AG08395 (cell line): Measurements from ENCODE around the gene GFI1B.
"Not testable (repeated sequence)": the region's sequence is repeated elsewhere in the genome, so short reads cannot be mapped to it uniquely, and the experiment has no call there.

Experiments
- DNase-seq: peaks from one replicate; pipeline ENCODE4 v3.0.0; 2012; ENCODE audit warnings: mixed read lengths, low spot score

Gene GFI1B

DNA sequence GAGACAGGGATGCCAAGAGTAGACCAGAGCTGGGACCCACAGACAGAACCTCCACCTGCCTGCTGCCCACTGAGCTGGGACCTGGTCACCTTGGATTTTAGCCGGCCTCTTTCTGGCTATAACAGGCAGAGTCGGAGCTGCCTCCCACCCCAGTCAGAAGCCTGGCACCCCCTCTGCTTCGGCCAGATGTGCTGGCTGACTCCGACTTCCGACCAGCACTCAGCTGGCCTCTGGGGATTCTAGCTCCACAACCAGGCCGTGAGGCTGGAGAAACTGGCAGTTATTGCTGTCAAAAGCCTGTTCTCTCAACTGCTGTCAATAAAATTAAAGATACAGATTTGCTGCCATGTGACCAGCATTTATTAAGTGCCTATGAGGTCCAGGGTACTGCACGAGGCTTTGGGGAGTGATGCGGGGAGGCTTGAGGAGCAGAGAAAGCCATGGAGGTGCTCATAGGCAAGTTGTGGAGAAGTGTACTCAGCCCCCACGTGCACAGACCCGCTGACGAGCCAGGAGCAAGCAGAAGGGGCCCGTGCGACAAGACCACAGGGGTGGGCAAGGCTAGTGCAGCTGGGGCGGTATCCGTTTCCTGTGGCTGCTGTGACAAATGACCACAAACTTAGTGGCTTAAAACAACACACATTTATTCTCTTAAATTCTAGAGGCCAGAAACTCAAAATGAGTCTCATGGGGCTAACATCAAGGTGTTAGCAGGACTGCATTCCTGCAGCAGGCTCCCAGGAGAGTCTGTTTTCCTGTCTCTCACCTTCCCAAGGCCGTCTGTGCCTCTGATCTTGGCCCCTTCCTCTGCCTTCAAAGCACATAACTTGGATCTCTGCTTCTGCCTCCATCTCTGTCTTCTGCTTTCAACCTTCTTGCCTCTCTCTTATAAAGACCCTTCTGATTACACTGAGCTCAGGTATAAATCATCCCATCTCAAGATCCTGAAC, 13.1 kb downstream of the GFI1B start:
- no peak for DNase-seq

DNA sequence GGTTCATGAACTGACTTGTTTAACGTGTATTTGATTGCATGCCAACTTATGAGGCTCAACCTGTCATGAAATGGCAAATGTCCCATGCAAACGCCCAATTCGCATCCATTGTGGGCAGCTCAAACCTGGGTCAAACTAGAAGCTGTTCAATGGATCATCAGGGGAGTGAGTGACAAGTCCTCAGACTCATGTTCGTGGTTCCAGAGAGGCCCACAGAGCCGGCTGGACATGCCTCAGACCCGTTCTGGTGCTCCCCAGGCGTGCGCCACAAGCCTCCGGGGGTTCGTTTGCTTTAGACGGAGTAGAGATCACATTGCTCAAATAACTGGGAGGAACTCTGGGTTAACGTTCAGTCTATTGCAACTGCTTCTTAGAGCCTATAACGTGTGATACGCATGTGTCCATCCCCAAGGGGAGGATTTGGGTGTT, 15.0 kb downstream of the GFI1B start:
- no peak for DNase-seq

DNA sequence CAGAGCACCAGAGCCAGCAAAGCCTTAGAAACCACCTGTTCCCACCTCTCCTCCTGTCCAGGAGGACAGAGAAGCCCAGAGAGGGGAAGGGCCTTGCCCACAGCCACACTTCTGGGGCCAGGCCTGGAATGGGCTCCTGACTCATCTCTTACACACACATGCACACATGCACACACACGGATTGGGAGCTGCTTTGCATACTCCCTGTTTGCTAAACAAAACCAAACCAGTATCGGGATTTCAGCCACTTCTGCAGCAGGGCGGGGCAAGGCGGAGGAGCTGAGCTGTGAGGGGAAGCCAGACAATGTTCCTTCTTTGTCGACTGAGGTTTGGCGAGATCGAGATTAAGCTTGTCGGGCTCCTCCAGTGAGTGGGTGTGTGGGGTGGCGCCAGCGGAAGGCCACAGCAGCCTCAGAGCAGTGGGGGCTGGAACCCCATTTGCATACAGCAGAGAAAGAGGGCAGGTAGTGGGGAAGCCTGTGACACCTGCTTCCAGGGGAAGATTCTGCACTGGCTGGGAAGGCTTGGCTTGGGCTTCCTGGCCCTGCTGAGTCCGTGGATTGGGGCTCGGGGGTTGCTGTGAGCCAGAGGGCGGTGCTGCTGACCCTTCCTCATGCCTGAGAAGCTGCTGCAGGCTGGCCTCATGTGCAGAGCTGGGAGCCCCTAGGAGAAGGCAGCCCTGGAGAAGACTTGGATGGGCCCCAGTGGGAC, 16.1 kb downstream of the GFI1B start:
- no peak for DNase-seq

DNA sequence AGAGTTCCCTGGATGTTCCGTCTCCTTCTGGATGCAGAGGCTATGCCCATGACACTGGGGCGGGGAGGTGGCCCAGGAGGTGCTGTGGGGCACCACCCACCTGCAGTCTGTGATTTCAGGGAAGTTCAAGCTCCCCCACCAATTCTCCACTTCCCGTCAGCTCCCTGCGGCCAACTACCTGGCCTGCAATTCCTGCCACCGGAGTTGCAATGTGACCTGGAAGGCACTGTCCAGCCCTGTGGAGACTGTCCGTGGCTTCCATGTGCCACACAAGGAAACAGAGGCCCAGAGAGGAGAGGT, 16.6 kb downstream of the GFI1B start:
- no peak for DNase-seq

DNA sequence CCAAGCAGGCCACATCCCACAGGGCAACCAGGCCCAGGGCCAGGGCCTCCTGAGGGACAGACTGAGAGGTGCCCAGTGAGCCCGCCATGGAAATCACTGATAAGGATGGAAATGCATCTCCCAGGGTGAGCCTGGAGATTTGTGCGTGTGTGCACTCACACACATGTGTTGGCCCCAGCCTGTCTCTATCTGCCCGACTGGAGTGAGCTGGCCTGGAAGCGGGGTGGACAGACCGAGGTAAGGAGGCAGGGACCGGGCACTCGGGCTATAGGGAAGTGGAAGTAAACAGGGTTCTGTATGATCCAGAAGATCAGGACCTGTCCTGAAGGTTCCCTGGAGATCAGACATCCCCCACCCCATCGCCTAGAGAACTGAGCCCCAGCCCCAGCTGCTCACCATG, 17.4 kb downstream of the GFI1B start:
- DNase-seq = no peak

DNA sequence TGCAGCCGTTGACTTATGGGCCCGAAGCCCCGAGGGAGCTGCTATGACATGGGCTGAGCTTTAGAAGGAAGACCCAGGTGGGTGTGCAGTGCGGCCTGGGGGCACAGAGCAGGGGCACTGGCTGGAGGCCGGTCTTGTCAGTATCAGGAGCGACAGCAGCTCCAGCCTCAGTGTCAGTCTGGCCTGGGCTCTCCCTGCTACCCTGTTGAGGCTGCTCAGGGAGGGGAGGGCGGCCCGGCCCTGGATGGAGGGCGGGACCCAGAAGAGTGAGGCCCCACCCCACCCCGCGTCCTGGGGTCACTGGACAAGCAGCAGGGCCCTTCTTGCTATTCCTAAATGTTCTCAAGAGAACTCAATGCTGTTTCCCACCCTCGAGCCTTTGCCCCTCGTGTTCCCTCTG, 18.0 kb downstream of the GFI1B start:
- no peak for DNase-seq

DNA sequence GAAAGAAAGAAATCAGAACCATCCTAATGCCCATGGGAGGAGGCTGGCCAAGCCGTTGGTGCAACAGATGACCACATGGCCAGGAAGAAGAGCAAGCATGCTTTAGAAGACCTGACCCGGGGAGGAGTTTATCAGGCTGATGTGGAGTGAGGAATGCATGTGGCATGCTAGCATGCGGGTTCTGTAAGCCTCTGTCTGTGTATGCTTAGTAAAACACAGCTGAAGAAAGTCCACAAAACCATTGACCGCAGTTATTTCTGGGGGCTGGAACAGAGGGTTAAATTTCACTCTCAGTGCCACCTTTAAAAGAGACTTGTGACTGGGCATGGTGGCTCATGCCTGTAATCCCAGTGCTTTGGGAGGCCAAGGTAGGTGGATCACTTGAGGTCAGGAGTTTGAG, 19.1 kb downstream of the GFI1B start:
- peak; percentile 51 for DNase-seq

DNA sequence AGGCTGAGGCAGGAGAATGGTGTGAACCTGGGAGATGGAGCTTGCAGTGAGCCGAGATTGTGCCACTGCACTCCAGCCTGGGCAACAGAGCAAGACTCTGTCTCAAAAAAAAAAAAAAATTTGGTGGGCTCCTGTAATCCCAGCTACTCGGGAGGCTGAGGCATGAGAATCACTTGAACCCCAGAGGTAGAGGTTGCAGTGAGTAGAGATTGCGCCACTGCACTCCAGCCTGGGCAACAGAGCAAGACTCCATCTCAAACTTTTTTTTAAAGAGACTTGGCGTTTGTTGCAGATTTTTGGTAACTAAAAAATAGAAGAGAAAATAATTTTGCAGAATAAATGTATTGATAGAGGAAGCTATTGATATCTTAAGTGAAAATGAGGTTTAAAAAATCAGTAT, 19.7 kb downstream of the GFI1B start:
- not testable (repeated sequence) for DNase-seq

DNA sequence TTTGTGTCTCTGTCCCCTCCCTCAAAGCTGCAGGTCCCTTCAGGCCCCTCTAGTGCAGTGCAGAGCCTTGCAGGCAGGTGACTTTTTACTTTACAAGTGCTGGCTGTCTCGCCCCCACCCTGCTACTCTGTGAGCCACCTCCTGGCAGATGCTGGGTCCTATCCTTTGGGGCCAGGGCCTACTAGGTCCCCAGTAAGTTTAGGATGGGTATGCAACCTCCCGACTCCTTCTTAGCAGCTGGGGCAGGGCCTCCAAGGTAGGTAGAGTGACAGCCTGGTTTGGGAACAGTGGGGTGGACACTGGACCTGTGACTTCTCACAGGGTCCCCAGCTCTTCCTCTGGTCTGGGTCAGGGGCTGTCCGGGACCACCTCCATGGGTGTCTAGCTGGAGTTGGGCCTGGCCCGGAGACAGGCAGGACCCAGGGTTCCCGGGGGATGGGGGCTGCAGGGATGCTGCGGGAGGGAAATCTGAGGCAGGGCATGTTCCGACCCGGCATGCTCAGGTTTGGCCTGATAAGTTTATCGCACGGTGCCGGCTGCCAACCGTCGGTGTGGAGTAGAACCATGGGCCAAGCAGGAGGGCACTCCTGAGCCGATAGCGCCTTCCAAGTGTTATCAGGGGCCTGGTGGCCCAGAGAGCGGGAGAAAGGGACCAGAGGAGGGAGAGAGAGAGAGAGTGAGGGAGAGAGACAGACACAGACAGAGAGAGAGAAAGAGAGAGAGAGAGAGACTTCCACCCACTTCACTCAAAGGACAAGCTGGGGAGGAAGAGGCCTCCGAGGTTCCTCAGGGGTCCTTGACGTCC, 20.5 kb downstream of the GFI1B start:
- DNase-seq = no peak

DNA sequence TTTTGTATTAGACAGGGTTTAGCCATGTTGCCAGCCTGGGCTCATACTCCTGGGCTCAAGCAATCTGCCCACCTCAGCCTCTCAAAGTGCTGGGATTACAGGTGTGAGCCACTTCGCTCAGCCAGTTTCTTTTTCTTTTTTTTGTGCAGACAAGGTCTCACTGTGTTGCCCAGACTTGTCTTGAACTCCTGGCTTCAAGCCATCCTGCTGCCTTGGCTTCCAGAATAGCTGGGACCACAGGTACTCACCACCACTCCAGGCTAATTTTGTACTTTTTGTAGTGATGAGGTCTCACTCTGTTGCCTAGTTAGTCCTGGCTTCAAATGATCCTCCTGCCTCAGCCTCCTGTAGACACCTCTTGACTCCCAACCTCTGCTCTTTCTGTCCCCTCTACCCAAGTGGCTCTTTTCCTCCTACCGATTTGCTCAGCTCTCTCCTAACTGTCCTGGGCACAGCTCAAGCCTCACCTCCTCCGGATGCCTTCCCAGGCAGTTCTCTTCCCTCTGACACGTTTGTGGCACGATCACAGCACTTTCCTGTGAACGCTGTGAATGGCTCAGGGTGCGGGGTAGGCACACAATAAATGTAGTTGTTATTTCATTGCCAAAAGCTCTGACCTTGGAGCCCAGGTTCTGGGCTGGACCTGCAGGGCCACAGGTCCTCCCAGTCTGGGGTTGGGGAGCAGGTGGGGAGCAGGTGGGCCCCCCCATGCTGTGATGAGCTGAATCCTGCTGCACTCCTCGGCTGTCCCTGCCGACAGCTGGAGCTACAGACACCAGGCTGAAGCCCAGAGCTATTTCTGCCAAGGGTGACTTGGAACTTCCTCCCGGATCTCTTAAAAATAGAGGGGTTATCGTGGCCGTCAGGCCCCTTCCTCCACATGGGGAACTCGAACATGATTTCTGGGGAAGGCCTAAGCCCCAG, 23.9 kb downstream of the GFI1B start:
- no peak for DNase-seq

DNA sequence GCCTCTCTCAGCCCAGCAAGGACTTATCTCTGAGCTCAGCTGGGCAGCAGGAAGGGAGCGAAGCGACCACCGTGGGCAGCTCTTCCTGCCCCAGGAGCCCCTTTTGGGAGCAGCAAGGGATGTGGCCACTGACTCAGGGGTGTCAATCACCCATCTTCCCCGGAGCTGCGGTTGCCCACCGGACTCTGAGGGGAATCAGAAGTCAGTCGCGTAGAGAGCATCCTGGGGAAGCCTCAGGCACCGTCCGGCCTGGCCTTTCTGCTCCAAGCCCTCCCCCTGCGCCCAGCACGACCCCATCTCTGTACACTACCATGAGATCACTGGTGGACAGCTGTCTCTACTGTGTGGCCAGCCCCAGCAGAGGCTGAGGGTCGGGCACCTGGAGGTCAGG, 24.6 kb downstream of the GFI1B start:
- DNase-seq = no peak

DNA sequence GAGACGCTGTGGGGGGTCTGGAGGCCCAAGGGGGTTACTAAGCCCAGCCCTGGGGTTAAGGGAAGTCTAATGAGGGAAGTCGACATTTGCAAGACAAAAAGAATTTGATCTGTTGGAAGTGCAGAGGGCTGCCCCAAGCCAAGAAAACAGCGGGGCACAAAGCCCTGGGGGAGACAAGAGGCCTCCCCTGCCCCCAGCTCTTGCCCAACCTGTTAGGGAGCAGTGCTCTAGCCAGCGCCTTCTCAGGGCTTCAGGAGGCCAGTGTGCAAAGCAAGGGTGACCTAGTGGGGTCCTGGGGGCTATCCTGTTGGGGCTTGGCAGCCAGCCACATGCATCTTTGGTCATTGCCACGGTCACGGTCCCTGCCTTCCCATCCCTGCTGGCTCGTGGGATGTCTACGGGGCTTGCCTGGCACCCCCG, 25.2 kb downstream of the GFI1B start:
- no peak for DNase-seq

DNA sequence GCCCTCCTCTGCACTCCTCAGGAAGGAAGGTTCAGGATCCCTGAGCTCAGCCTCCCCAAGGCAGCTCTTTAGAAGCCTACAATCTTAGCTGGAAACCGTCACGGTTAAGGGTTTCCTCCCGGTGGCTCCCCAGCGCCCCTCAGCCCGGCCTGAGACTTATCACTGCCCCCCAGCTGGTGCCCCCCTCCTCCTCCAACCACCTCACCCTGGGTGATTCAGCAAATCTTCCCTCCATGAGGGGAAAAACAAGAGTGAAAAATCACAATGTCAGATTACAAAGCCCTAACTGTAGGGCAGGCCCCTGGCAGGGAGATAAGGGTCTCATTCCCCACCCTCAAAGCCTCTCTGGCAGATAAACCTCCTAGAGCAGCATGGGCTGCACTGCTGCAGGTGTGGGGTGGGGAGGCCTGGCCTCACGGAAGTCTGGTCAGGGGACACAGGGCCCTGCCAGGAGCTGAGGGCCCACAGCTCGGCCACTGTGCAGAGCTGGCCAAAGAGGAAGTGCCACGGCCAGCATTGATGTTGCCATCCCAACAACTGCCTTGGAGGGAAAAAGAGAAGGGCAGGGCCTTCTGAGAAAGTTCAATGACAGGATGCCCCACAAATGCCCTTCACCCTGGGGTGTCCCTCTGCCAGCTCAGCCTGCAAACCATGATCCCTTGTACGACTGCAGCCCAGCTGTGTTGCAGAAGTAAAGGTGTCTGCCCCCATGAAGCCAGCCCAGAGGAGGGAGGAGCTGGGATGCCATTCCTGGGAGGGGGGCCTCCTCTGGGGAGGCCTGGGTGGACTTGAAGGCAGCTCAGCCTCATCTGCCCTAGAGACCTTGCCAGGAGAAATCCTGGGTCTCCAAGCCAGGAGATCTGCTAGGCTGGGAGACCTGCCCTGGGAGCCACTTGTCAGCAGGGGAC, 25.9 kb downstream of the GFI1B start:
- DNase-seq = no peak

DNA sequence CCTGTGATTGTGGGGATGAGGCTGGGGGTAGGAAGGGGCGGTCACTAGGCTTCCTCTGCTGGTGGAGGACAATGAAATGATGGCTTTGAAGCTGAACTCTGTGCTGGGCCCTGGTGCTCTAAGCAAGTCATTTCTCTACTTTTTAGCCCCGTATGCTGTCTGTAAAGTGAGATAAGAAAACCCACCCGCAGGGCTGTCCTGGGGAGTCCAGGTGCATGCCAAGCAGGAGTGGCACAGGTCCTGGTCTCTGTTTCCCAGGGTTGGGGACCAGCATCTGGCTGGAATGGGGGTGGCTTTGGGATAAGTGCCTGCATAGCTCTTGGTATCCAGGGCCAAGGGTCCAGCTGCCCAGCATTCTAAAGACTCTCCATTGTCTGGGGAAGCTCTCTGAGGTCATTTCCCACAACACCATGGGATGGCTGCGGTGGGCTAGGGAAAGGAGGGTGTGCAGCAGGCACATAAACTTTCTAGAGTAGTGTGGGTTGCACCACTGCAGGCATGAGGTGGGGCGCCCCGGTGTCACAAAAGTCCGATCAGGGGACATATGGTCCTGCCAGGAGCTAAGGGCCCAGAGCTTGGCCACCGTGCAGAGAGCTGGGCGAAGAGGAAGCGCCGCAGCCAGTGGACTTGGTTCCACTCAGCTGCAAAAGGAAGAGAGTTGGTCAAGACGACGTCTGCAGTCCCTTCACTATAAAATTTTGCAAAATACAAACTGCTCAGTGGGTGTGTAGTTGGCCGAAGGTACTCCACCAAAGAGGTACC, 26.7 kb downstream of the GFI1B start:
- no peak for DNase-seq

DNA sequence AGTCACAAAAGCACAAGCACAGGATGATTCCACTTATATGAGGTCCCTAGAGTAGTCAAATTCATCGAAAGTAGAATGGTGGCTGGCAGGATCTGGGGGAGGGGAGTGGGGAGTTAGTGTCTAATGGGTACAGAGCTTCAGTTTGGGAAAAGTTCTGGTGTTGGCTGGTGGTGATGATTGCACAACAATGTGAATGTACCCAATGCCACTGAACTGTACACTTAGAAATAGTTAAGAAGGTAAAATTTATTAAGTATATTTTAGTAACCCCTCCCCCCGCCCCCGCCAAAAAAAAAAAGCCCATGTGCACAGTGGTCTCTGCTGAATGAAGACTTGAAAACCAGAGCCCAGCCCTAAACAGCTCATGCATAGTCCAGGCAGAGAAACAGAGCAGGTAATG, 27.5 kb downstream of the GFI1B start:
- DNase-seq = no peak

DNA sequence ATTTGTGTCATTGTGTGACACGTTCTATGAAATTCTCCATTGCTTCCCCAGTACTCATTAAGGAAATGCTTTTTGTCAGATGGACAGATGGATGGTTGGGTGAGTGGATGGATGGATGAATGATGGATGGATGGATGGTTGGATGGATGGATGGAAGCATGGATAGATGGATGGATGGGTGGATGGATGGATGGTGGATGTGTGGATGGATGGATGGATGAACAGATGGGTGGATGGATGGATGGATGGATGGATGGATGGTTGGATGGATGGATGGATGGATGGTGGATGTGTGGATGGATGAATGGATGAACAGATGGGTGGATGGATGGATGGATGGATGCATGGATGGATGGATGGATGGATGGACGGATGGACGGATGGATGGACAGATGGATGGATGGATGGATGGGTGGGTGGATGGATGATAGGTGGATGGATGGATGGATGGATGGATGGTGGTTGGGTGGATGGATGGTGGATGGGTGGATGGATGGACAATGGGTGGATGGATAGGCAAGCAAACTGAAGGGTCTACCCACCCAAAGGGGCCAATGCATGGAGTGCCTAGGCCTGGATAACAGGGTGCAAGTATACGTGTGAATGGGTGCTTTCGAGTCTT, 28.3 kb downstream of the GFI1B start:
- no peak for DNase-seq

DNA sequence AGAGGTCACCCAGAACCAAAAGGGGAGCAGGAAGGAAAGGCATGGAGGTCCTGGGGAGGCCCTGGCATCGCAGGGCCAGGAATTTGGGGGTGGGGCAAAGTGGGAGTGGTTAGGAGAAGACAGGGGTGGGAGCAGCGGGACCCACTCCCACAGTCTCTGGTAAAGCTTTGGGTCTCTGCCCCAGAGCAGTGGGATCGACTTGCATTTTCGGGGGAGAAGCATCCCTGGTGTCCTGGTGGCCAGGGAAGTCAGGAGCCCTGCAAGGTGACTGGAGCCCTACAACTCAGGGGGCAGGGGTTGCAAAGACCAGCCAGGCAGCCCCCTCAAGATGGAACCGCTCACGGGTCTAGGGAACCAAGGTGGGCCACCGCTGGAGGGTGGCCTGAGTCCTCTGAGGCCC, 29.9 kb downstream of the GFI1B start:
- no peak for DNase-seq

DNA sequence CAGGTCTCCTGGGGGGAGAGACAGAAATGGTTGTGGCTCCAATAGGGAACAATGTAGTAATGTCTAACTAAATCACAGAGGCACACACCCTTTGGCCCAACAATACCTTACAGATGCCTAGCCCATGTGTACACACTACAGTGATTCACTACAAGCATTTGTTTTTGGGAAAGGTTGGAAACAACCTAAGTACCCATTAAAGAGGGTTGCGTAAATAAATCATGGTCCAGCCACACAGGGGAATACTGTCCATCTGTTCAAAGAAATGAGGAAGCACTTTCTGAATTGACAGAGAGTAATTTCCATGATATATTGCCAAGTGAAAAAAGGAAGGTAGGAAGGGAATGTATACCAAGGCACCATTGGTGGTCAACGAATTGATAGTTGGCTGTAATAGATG, 30.3 kb downstream of the GFI1B start:
- DNase-seq = no peak

DNA sequence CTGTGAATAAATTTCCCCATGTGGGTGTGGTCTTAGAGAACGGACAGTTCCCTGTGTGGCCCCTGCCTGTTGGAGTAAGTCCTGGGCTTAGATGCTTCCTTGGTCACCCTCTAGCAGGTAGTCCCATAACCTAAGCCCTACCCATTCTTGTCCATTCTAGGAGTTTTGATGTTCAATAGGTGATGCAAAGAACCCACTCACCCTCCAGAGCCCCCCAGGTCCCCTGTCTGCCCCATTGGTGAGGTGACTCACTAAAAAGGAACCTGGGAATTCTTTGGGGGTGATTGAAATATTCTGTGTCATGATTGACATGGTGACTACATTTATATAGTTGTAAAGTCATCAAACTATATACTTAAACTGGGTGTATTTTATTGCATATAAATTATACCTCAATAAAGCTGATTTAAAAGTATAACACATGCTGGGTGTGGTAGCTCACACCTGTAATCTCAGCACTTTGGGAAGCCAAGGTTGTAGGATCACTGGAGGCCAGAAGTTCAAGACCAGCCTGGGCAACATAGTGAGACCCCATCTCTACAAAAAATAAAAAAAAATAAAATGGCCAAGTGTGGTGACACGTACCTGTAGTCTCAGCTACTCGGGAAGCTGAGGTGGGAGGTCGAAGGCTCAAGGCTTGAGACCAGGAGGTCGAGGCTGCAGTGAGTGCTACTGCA, 31.6 kb downstream of the GFI1B start:
- DNase-seq = no peak
